ENCODE data around the gene MAGI3.

MAGI3 gene

DNA sequence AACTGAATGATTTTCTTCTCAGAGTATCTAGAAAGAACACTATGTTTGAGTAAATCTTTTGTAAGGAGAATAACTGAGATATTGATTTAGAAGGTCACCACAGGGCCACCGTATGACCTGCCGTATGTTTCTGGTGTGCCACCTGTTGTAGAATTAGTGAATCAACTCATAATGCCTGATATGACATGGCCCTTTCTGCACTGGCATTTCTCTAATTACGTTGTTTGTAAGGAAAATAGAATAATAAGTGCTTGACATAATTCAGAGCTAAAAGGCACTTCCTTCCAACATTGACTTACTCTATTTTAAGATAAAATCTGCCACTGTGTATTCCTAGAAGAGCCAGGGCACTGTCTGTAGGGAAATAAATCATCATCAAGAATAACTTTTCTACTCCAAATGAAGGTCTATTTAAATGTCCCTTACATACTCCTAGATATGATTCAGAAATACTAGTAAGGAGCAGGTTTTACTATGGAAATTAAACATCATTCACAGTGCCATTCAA, 267.3 kb downstream of the MAGI3 start:
- Histone ChIP-seq H3K27me3 (no peaks in the 10 kb centered on the region), H3K4me2 (peak overlapping the region in 2 of 11 experiments; percentile 27; a peak in 2 of 22 replicates), H3K4me3 (no peak overlapping the region), H3K9ac (no peak overlapping the region), H3K36me3 (peaks cover 0 to 15% (median 6%) of the 10 kb centered on the region in 11 experiments; a peak in 8 of 22 replicates), H3K27ac (no peak overlapping the region), H3K9me3 (replicated peaks in 1 of 11) (peaks cover 0 to 9% (median 0%) of the 10 kb centered on the region in 11 experiments; a peak in 8 of 22 replicates), H4K20me1 (no peaks in the 10 kb centered on the region), H3K4me1 (peaks cover 0 to 32% (median 13%) of the 10 kb centered on the region in 10 experiments; a peak in 13 of 20 replicates)
- no peak for TF ChIP-seq Cebpa-rat (IDR thresholded peaks at IDR 0.05)

DNA sequence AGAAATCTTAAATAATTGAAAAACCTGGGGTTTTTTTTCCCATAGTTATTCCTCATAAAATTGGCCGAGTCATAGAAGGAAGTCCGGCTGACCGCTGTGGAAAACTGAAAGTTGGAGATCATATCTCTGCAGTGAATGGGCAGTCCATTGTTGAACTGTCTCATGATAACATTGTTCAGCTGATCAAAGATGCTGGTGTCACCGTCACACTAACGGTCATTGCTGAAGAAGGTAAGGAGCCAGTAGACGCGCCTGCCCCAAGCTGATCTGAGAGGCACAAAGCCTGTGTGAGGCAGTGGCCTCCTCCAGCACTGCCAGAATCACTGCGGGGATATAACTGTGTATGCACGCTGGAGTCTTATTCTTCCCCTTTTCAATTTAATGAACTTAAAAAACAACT, 268.7 kb downstream of the MAGI3 start:
- no peak overlapping the region for H3K27ac ChIP-seq
- no peak overlapping the region for H3K9ac ChIP-seq
- H4K20me1 ChIP-seq: no peaks in the 10 kb centered on the region
- peaks cover 0 to 23% (median 0%) of the 10 kb centered on the region in 11 experiments; a peak in 9 of 22 replicates for H3K9me3 ChIP-seq (replicated peaks in 1 of 11)
- no peak overlapping the region for H3K4me2 ChIP-seq
- H3K4me1 ChIP-seq: peaks cover 5 to 47% (median 24%) of the 10 kb centered on the region in 10 experiments; a peak in 16 of 20 replicates
- H3K27me3 ChIP-seq: no peaks in the 10 kb centered on the region
- no peak for TF ChIP-seq Cebpa-rat (IDR thresholded peaks at IDR 0.05)
- H3K4me3 ChIP-seq: no peak overlapping the region
- peaks cover 0 to 10% (median 4%) of the 10 kb centered on the region in 11 experiments; a peak in 3 of 22 replicates for H3K36me3 ChIP-seq

DNA sequence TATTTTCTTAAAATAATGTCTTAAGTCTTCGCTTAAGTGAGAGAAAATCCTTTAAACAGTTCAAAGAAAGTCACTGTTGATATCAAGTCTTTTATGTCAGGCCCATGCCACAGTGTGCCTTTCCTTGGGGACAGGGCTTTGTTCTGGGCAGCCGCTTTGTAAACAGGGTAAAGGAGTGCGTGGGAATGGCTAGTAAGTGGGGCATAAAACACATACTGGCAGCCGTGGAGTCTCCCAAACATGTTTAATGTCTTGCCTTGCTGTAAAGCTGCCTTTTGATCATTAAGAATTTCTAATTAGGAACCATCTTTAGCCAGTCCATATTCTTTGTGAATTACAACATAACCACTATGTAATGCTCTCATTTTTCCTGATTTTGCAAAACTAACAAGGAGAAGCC, 269.2 kb downstream of the MAGI3 start:
- 0 out of 22 replicates have a peak overlapping the region, but pooled peaks of 1 of the 11 experiments have one; percentile 32 for H3K27ac ChIP-seq
- H3K9ac ChIP-seq: no peak overlapping the region
- TF ChIP-seq Cebpa-rat (IDR thresholded peaks at IDR 0.05): no peak
- H3K9me3 ChIP-seq (replicated peaks in 1 of 11): peaks cover 0 to 27% (median 0%) of the 10 kb centered on the region in 11 experiments; a peak in 9 of 22 replicates
- H3K27me3 ChIP-seq: no peaks in the 10 kb centered on the region
- peaks cover 0 to 10% (median 4%) of the 10 kb centered on the region in 11 experiments; a peak in 3 of 22 replicates for H3K36me3 ChIP-seq
- no peak overlapping the region for H3K4me2 ChIP-seq
- no peaks in the 10 kb centered on the region for H4K20me1 ChIP-seq
- H3K4me3 ChIP-seq: no peak overlapping the region
- H3K4me1 ChIP-seq: peaks cover 5 to 52% (median 26%) of the 10 kb centered on the region in 10 experiments; a peak in 16 of 20 replicates

DNA sequence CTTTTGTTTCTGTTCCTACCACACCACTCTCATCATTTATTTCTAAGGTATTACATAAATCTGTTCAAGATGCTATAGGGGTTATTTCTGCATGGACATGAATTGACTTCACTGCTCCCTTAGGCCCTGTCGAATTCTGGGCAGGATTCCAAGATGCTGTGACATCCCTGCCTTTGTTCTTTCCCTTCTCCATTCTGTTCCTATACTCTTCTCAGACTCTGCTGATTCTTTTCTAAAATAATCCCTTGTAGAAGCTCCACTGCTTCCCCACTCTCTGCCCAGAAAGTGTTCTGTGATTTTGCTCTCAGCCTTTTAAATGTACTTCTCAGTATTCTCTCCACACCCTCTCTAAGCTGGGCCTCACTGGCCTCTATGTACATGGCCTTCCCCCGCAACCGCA, 269.8 kb downstream of the MAGI3 start:
- H3K27me3 ChIP-seq: no peaks in the 10 kb centered on the region
- no peak for TF ChIP-seq Cebpa-rat (IDR thresholded peaks at IDR 0.05)
- no peaks in the 10 kb centered on the region for H4K20me1 ChIP-seq
- H3K4me2 ChIP-seq: peak overlapping the region in 3 of 11 experiments; percentile 1 to 14 (median 12); a peak in 2 of 22 replicates
- peaks cover 5 to 57% (median 27%) of the 10 kb centered on the region in 10 experiments; a peak in 16 of 20 replicates for H3K4me1 ChIP-seq
- H3K27ac ChIP-seq: peak overlapping the region in 1 of 11 experiments; percentile 37; a peak in 1 of 22 replicates
- H3K9me3 ChIP-seq (replicated peaks in 1 of 11): peaks cover 0 to 27% (median 0%) of the 10 kb centered on the region in 11 experiments; a peak in 9 of 22 replicates
- H3K36me3 ChIP-seq: peaks cover 0 to 10% (median 4%) of the 10 kb centered on the region in 11 experiments; a peak in 3 of 22 replicates
- no peak overlapping the region for H3K9ac ChIP-seq
- no peak overlapping the region for H3K4me3 ChIP-seq

DNA sequence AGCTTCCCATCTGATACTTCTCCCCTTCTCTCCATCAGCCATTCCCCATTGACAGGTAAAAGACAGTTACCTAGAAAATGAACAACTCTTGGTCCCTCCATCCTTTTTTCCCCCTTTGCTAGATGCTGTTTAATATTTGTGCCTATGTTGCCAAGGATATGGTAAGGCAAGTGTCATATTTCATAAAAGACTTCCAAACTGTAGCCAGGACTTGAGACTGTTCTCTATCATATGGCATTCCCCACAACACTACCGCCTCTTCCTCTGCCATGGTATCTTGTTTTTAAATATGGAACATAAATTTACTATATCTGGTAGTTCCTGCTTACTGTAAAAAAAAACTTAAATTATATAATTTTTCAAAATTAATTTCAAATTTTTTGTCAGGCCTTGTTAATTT, 271.8 kb downstream of the MAGI3 start:
- Histone ChIP-seq H3K4me3 (no peak overlapping the region), H3K4me1 (peaks cover 2 to 61% (median 27%) of the 10 kb centered on the region in 10 experiments; a peak in 16 of 20 replicates), H3K9me3 (replicated peaks in 1 of 11) (peaks cover 9 to 40% (median 12%) of the 10 kb centered on the region in 11 experiments; a peak in 20 of 22 replicates), H3K4me2 (peak overlapping the region in 5 of 11 experiments; percentile 23 to 48 (median 36); a peak in 8 of 22 replicates), H3K36me3 (peaks cover 4 to 21% (median 9%) of the 10 kb centered on the region in 11 experiments; a peak in 13 of 22 replicates), H3K27ac (peak overlapping the region in 7 of 11 experiments; percentile 22 to 75 (median 70); a peak in 13 of 22 replicates), H3K27me3 (no peaks in the 10 kb centered on the region), H3K9ac (no peak overlapping the region), H4K20me1 (no peaks in the 10 kb centered on the region)
- TF ChIP-seq Cebpa-rat (IDR thresholded peaks at IDR 0.05): no peak

DNA sequence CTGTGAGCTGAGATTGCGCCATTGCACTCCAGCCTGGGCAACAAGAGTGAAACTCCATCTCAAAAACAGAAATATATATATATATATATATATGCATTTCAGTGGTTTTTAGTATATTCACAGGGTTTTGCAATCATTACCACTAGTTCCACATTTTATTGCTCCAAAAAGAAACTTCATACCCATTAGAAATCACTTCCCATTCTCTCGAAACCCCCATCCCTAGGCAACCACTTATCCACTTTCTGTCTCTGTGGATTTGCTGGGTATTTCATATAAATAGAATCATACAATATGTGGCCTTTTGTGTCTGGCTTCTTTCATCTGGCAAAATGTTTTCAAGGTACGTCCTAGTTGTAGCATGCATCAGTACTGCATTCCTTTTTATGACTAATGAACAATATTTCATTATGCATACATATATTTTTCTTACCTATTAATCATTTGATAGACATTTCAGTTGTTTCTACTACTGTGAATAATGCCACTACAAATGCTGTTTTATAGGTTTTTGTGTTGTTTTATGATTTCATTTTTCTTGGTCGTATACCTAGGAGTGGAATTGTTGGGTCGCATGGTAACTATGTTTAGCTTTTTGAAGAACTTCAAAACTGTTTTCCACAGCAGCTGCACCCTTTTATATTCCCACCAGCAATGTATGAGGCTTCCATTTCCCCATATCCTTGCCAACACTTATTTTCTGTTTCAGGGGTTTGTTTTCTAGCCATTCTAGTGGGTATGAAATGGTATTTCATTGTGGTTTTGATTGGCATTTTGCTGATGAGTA, 273.0 kb downstream of the MAGI3 start:
- H3K9ac ChIP-seq: 0 out of 22 replicates have a peak overlapping the region, but pooled peaks of 3 of the 11 experiments have one; percentile 15 to 38 (median 22)
- no peak overlapping the region for H3K4me3 ChIP-seq
- peaks cover 4 to 23% (median 11%) of the 10 kb centered on the region in 11 experiments; a peak in 13 of 22 replicates for H3K36me3 ChIP-seq
- peak overlapping the region in 8 of 11 experiments; percentile 15 to 75 (median 70); a peak in 15 of 22 replicates for H3K27ac ChIP-seq
- peaks cover 12 to 53% (median 19%) of the 10 kb centered on the region in 11 experiments; a peak in 20 of 22 replicates for H3K9me3 ChIP-seq (replicated peaks in 1 of 11)
- peaks cover 0 to 61% (median 27%) of the 10 kb centered on the region in 10 experiments; a peak in 12 of 20 replicates for H3K4me1 ChIP-seq
- TF ChIP-seq Cebpa-rat (IDR thresholded peaks at IDR 0.05): peak in 8 of 11 experiments; percentile 45 to 74 (median 64); a peak in 11 of 22 replicates
- no peaks in the 10 kb centered on the region for H3K27me3 ChIP-seq
- H3K4me2 ChIP-seq: peak overlapping the region in 7 of 11 experiments; percentile 2 to 64 (median 35); a peak in 11 of 22 replicates
- no peaks in the 10 kb centered on the region for H4K20me1 ChIP-seq

DNA sequence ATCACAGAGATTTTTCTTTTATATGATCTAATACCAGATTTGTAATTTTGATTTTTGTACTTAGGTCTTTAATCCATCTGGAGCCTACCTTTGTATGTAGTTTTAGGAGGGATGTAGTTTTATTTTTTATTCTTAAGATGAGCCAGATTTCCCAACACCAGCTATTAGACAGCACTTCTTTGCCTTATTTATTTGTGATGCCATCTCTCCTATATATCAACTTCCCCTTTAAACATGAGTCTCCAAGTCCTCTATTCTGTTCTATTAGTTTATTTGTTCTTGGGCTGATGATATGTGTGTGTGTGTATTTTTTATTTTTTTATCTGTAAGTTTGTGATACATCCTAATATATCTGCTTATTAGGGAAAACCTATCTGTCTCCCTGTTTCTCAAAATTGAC, 274.8 kb downstream of the MAGI3 start:
- Histone ChIP-seq H4K20me1 (no peaks in the 10 kb centered on the region), H3K4me3 (no peak overlapping the region), H3K9me3 (replicated peaks in 1 of 11) (peaks cover 12 to 53% (median 19%) of the 10 kb centered on the region in 11 experiments; a peak in 20 of 22 replicates), H3K9ac (no peak overlapping the region), H3K4me2 (peak overlapping the region in 2 of 11 experiments; percentile 44 to 46; a peak in 3 of 22 replicates), H3K36me3 (peaks cover 0 to 19% (median 11%) of the 10 kb centered on the region in 11 experiments; a peak in 12 of 22 replicates), H3K27ac (peak overlapping the region in 2 of 11 experiments; percentile 70 to 75; a peak in 4 of 22 replicates), H3K27me3 (no peaks in the 10 kb centered on the region), H3K4me1 (peaks cover 0 to 54% (median 26%) of the 10 kb centered on the region in 10 experiments; a peak in 12 of 20 replicates)
- TF ChIP-seq Cebpa-rat (IDR thresholded peaks at IDR 0.05): no peak

DNA sequence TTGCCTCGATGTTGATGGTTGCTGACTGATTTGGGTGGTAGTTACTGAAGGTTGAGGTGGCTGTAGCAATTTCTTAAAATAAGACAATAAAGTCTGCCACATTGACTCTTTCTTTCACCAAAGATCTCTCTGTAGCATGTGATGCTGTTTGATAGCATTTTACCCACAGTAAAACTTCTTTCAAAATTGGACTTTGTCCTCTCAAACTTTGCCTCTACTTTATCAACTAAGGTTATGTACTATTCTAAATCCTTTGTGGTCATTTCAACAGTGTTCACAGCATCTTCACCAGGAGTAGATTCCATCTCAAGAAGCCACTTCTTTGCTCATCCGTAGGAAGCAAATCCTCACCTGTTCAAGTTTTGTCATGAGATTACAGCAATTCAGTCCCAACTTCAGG, 275.8 kb downstream of the MAGI3 start:
- Histone ChIP-seq H3K27me3 (no peaks in the 10 kb centered on the region), H3K36me3 (peaks cover 0 to 19% (median 11%) of the 10 kb centered on the region in 11 experiments; a peak in 12 of 22 replicates), H4K20me1 (no peaks in the 10 kb centered on the region), H3K9ac (no peak overlapping the region), H3K9me3 (replicated peaks in 1 of 11) (peaks cover 12 to 53% (median 19%) of the 10 kb centered on the region in 11 experiments; a peak in 20 of 22 replicates), H3K4me1 (peaks cover 0 to 43% (median 24%) of the 10 kb centered on the region in 10 experiments; a peak in 12 of 20 replicates), H3K4me2 (no peak overlapping the region), H3K4me3 (no peak overlapping the region), H3K27ac (no peak overlapping the region)
- no peak for TF ChIP-seq Cebpa-rat (IDR thresholded peaks at IDR 0.05)

Data from BLaER1 treated with 17β-estradiol and CSF1 and Interleukin-3, amounts not matched to agents 10 nM and 100 nM (cell line).